SK-N-MC (cell line): Measurements from ENCODE around the gene GARIN5A.

Experiments used
- EZH2 ChIP-seq: fragments of 200-600 bp; sonication (generic); IDR thresholded peaks from one replicate; pipeline ENCODE4 v1.6.1; 2017; ENCODE audit warnings: antibody characterized with exemption
- FOXP2 ChIP-seq: optimal IDR thresholded peaks from 2 replicates; pipeline ENCODE3; 2011; ENCODE audit warnings: mild to moderate bottlenecking, moderate library complexity; ENCODE audit not compliant: insufficient read depth; ENCODE audit errors: extremely low read length, control extremely low read depth
- POLR2AphosphoS5 ChIP-seq: IDR thresholded peaks from 2 replicates; pipeline ENCODE4 v1.6.1; 2012; ENCODE audit warnings: mild to moderate bottlenecking, low read depth, low read length, borderline replicate concordance

DNA sequence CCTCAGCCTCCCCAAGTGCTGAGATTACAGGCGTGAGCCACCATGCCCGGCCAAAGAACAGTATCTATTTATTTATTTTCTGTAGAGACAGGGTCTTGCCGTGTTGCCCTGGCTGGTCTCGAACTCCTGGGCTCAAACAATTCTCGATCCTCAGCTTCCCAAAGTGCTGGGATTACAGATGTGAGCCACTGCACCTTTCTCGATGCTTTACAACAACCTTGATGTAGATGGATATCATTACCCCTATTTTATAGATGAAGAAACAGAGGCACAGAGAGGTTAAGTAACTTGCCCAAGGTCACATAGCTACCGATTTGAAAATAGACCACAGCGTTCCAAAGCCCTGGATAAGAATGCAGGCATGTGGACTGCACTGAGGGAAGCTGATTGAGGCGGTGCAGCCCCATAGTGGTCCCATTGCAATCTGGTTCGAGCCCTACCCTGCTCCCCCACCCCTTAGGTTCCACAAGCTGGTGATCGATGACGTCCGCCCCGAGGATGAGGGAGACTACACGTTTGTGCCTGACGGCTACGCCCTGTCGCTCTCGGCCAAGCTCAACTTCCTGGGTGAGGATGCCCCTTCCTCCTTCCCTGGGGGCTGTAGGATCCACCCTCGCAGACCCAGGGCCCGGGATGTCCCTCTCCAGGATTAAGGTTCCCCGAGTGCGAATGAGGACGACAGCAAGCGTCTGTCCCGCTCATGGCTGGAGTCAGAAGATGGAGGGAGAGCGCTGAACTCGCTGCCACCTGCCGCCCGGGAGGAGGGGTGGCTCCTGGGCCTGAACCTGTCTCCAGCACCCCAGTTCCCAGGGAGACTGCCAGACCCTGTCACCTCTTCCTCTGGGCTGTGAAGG lies 26.1 kb downstream of the GARIN5A start:
- no peak for TF ChIP-seq EZH2
- TF ChIP-seq POLR2AphosphoS5 = no peak
- no peak for TF ChIP-seq FOXP2
